HepG2 (cell line): ENCODE measurements around the gene IPO8. TPM values are rescaled to one million over a fixed set of nuclear protein-coding genes. Genes with fewer than 3 reads are reported as not detected.

Experiments
- ATAC-seq: fragments of 200-7000 bp; cut with Tn5 transposase; 3 replicates; pipeline ENCODE4 v1.9.1; 2020; ENCODE audit warnings: mild to moderate bottlenecking, moderate library complexity
- BruUV-seq: library from RNA; stranded (reverse); fragments of 400-500 nt; replicated peaks from 2 replicates; lab custom pipeline; 2021; lab: Mats Ljungman, UMichigan
- CTCF ChIA-PET: fragments of 300-600 bp; formaldehyde crosslinking; extraction: SDS; loops from one replicate; lab custom pipeline; 2021; ENCODE audit warnings: low total read pairs, inconsistent platforms, low intra/inter-chr PET ratio; lab: Yijun Ruan, JAX
- POLR2A ChIA-PET: fragments of 350-600 bp; sonication (Branson Sonifier 250); formaldehyde crosslinking; loops from one replicate; lab custom pipeline; 2020; ENCODE audit warnings: antibody characterized with exemption, inconsistent platforms; lab: Yijun Ruan, JAX
- DNase-seq: peaks from one replicate; pipeline ENCODE4 v3.0.0-alpha.2; 2015; ENCODE audit warnings: low spot score
- FAIRE-seq: peaks from 3 replicates; lab custom pipeline; 2011; peaks lifted over from hg19 to GRCh38; lab: Jason Lieb, UNC
- H2AFZ ChIP-seq: one replicate; pipeline ENCODE4 v1.6.1; 2011; ENCODE audit warnings: low read length, inconsistent platforms
- H3K27ac ChIP-seq: fragments of 300-600 bp; 3 replicates; pipeline ENCODE4 v1.8.0; 2011; ENCODE audit warnings: mixed run types, mild to moderate bottlenecking, mixed read lengths, low read length, inconsistent platforms; ENCODE audit not compliant: insufficient read depth; ENCODE audit errors: extremely low read length
- H3K27me3 ChIP-seq, 2 experiments: fragments of 200-600 bp in 1 of 2; 2 replicates in 1 of 2; 3 replicates in 1 of 2; pipeline versions ENCODE4 v1.6.0 to v1.8.0; 2011; ENCODE audit warnings: low read length in 2 of 2, mild to moderate bottlenecking in 2 of 2, moderate library complexity in 2 of 2, inconsistent platforms in 1 of 2; ENCODE audit not compliant: insufficient read depth in 2 of 2, control insufficient read depth in 1 of 2
- H3K36me3 ChIP-seq, 2 experiments: fragments of 200-600 bp in 1 of 2; replicated peaks in 1 of 2; 2 replicates in 1 of 2; 3 replicates in 1 of 2; pipeline versions ENCODE4 v1.5.1 to v1.8.0; 2011; ENCODE audit warnings: low read length in 2 of 2, inconsistent platforms in 1 of 2; ENCODE audit not compliant: insufficient read depth in 2 of 2, control insufficient read depth in 1 of 2
- H3K4me1 ChIP-seq: 2 replicates; pipeline ENCODE4 v1.5.1; 2012; ENCODE audit warnings: low read length, inconsistent platforms; ENCODE audit not compliant: insufficient read depth
- H3K4me2 ChIP-seq: 2 replicates; pipeline ENCODE4 v1.6.0; 2011; ENCODE audit warnings: low read depth, low read length, inconsistent platforms
- H3K4me3 ChIP-seq, 3 experiments: fragments of 200-600 bp in 1 of 3; sonication (generic), shearing (Covaris generic) in 1 of 3; replicated peaks in 1 of 3; 2 replicates each; pipeline ENCODE4 v1.5.1; 2011 to 2016; ENCODE audit warnings: low read length in 3 of 3, inconsistent platforms in 2 of 3, low read depth in 2 of 3, mild to moderate bottlenecking in 2 of 3, control low read depth in 1 of 3, mixed read lengths in 1 of 3; ENCODE audit not compliant: insufficient read depth in 1 of 3
- H3K79me2 ChIP-seq: one replicate; pipeline ENCODE4 v1.6.1; 2011; ENCODE audit warnings: low read length, inconsistent platforms; ENCODE audit not compliant: insufficient read depth
- H3K9ac ChIP-seq: 2 replicates; pipeline ENCODE4 v1.6.0; 2011; ENCODE audit warnings: mild to moderate bottlenecking, low read depth, low read length, inconsistent platforms; ENCODE audit not compliant: insufficient read depth
- H3K9me3 ChIP-seq: 2 replicates; pipeline ENCODE4 v1.5.1; 2012; ENCODE audit warnings: mild to moderate bottlenecking, low read length
- H4K20me1 ChIP-seq: 2 replicates; pipeline ENCODE4 v1.6.0; 2011; ENCODE audit warnings: inconsistent platforms, mild to moderate bottlenecking, low read length, moderate library complexity; ENCODE audit not compliant: insufficient read depth
- CHD4 ChIP-seq: fragments of 200-600 bp; sonication (generic); IDR thresholded peaks from 2 replicates; pipeline ENCODE4 v1.7.0; 2017; ENCODE audit warnings: mild to moderate bottlenecking, low read length, borderline replicate concordance
- HOXA3 ChIP-seq: sonication (generic); formaldehyde crosslinking; IDR thresholded peaks from 2 replicates; pipeline ENCODE4 v1.5.0; 2020; ENCODE audit warnings: missing genetic modification reagents
- IRF2 ChIP-seq: IDR thresholded peaks from 2 replicates; pipeline ENCODE4 v1.6.1; 2018; ENCODE audit warnings: missing genetic modification reagents, missing compliant biosample characterization
- MEIS1 ChIP-seq: sonication (generic); formaldehyde crosslinking; IDR thresholded peaks from 2 replicates; pipeline ENCODE4 v1.9.0; 2021; ENCODE audit warnings: mild to moderate bottlenecking, missing genetic modification reagents, moderate library complexity, borderline replicate concordance
- PLRG1 ChIP-seq: fragments of 450-650 bp; conservative IDR thresholded peaks from 2 replicates; pipeline ENCODE4 v1.6.1; 2016
- RXRA ChIP-seq: sonication (generic); formaldehyde crosslinking; IDR thresholded peaks from 2 replicates; pipeline ENCODE4 v1.5.1; 2020; ENCODE audit warnings: missing genetic modification reagents
- SP140L ChIP-seq: sonication (generic); formaldehyde crosslinking; IDR thresholded peaks from 2 replicates; pipeline ENCODE4 v1.4.0; 2020; ENCODE audit warnings: missing genetic modification reagents, borderline replicate concordance
- YY1 ChIP-seq: IDR thresholded peaks from 2 replicates; pipeline ENCODE4 v1.6.1; 2011; ENCODE audit warnings: low read length, low read depth, moderate library complexity, mild to moderate bottlenecking; ENCODE audit not compliant: insufficient read depth, insufficient replicate concordance
- in situ Hi-C: cut with HindIII; loops from 2 replicates; pipeline ENCODE4 v1.10.0; 2017; ENCODE audit warnings: low pct_unique_long_range_greater_than_20kb; ENCODE audit not compliant: extremely low pct_ligation_motif_present
- intact Hi-C: fragments of 100-400 bp; cut with micrococcal nuclease; formaldehyde crosslinking; loops from one replicate; pipeline ENCODE4 v1.10.0; 2022; ENCODE audit not compliant: unreplicated experiment
- polyA plus RNA-seq, 8 experiments: library from polyadenylated mRNA; depleted of rRNA in 3 of 8; stranded (reverse) in 7 of 8; unstranded in 1 of 8; fragments of >200 nt; fragmentation: Illumina TruSeq in 4 of 8; extraction: Trizol in 4 of 8; gene quantifications; 2 replicates each; pipeline versions ENCODE4 v1.2.1 to v1.2.3, GENCODE V29; 2011 to 2016; ENCODE audit warnings: low read depth in 4 of 8, missing spikeins in 1 of 8, mixed read lengths in 1 of 8; ENCODE audit not compliant: insufficient read depth in 1 of 8
- total RNA-seq, 5 experiments: library from RNA; depleted of rRNA; stranded (reverse); fragments of >200 nt; fragmentation: Illumina TruSeq; extraction: Trizol; gene quantifications; 2 replicates each; pipeline ENCODE4 v1.2.3, GENCODE V29; 2016; ENCODE audit warnings: low read depth in 1 of 5
- TF ChIP-seq, protein P1 (sequence below): sonication (generic); formaldehyde crosslinking; IDR thresholded peaks from 2 replicates; pipeline ENCODE4 v1.4.0; 2020; ENCODE audit warnings: mild to moderate bottlenecking, missing genetic modification reagents, borderline replicate concordance
- TF ChIP-seq, protein P2 (sequence below): sonication (generic); formaldehyde crosslinking; IDR thresholded peaks from 2 replicates; pipeline ENCODE4 v1.8.0; 2023; ENCODE audit warnings: mild to moderate bottlenecking, missing genetic modification reagents
- TF ChIP-seq, protein P3 (sequence below): IDR thresholded peaks from 2 replicates; pipeline ENCODE4 v1.6.1; 2018; ENCODE audit warnings: missing genetic modification reagents, mild to moderate bottlenecking, missing compliant biosample characterization
- TF ChIP-seq, protein P4 (sequence below): IDR thresholded peaks from 2 replicates; pipeline ENCODE4 v1.6.1; 2016; ENCODE audit warnings: missing genetic modification reagents, missing compliant biosample characterization

IPO8 gene
- total and polyA plus RNA-seq, 2 of the 13 experiments (the other 11 are each of a cell fraction or from before 2014, with no cell fraction given): 6.3 to 21.8 TPM

DNA sequence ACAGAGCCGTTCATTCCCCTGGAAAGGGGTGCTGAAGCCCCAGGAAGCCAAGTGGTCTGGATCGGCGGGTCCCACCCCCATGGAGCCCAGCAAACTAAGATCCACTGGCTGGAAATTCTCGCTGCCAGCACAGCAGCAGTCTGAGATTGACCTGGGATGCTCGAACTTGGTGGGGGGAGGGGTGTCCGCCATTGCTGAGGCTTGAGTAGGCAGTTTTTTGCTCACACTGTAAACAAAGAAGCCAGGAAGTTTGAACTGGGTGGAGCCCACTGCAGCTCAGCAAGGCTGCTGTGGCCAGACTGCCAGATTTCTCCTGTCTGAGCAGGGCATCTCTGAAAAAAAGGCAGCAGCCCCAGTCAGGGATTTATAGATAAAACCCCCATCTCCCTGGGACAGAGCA, 91.4 kb downstream of the IPO8 start (continued):
- TF ChIP-seq, protein P1, sequence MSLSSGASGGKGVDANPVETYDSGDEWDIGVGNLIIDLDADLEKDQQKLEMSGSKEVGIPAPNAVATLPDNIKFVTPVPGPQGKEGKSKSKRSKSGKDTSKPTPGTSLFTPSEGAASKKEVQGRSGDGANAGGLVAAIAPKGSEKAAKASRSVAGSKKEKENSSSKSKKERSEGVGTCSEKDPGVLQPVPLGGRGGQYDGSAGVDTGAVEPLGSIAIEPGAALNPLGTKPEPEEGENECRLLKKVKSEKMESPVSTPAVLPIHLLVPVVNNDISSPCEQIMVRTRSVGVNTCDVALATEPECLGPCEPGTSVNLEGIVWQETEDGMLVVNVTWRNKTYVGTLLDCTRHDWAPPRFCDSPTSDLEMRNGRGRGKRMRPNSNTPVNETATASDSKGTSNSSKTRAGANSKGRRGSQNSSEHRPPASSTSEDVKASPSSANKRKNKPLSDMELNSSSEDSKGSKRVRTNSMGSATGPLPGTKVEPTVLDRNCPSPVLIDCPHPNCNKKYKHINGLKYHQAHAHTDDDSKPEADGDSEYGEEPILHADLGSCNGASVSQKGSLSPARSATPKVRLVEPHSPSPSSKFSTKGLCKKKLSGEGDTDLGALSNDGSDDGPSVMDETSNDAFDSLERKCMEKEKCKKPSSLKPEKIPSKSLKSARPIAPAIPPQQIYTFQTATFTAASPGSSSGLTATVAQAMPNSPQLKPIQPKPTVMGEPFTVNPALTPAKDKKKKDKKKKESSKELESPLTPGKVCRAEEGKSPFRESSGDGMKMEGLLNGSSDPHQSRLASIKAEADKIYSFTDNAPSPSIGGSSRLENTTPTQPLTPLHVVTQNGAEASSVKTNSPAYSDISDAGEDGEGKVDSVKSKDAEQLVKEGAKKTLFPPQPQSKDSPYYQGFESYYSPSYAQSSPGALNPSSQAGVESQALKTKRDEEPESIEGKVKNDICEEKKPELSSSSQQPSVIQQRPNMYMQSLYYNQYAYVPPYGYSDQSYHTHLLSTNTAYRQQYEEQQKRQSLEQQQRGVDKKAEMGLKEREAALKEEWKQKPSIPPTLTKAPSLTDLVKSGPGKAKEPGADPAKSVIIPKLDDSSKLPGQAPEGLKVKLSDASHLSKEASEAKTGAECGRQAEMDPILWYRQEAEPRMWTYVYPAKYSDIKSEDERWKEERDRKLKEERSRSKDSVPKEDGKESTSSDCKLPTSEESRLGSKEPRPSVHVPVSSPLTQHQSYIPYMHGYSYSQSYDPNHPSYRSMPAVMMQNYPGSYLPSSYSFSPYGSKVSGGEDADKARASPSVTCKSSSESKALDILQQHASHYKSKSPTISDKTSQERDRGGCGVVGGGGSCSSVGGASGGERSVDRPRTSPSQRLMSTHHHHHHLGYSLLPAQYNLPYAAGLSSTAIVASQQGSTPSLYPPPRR (CRISPR knock-in tag): peak; percentile 72; the same call in 1 of the 2 replicates
- peak; percentile 57 for TF ChIP-seq RXRA
- peak; percentile 82 for TF ChIP-seq YY1
- TF ChIP-seq HOXA3 (CRISPR knock-in tag): peak; percentile 67

DNA sequence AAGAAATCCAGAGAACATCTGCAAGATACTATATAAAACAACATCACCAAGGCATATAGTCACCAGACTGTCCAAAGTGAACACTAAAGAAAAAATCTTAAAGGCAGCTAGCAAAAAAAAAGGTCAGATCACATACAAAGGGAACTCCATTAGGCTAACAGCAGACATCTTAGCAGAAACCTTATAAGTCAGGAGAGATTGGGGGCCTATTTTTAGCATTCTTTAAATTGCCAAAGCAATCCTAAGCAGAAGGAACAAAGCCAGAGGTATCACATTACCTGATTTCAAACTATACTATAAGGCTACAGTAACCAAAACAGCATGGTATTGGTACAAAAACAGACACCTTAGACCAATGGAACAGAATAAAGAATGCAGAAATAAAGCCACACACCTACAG, 92.5 kb downstream of the IPO8 start:
- no peak overlapping the region for H3K4me2 ChIP-seq
- FAIRE-seq: no peak
- H3K4me3 ChIP-seq: no peak overlapping the region
- H4K20me1 ChIP-seq: no peaks in the 10 kb centered on the region
- no peak for TF ChIP-seq IRF2 (CRISPR knock-in tag)
- TF ChIP-seq, protein P2, sequence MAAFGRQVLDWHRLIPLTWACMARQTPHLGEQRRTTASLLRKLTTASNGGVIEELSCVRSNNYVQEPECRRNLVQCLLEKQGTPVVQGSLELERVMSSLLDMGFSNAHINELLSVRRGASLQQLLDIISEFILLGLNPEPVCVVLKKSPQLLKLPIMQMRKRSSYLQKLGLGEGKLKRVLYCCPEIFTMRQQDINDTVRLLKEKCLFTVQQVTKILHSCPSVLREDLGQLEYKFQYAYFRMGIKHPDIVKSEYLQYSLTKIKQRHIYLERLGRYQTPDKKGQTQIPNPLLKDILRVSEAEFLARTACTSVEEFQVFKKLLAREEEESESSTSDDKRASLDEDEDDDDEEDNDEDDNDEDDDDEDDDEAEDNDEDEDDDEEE (CRISPR knock-in tag): no peak
- TF ChIP-seq, protein P3, sequence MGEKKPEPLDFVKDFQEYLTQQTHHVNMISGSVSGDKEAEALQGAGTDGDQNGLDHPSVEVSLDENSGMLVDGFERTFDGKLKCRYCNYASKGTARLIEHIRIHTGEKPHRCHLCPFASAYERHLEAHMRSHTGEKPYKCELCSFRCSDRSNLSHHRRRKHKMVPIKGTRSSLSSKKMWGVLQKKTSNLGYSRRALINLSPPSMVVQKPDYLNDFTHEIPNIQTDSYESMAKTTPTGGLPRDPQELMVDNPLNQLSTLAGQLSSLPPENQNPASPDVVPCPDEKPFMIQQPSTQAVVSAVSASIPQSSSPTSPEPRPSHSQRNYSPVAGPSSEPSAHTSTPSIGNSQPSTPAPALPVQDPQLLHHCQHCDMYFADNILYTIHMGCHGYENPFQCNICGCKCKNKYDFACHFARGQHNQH (CRISPR knock-in tag): no peak
- no peak for TF ChIP-seq SP140L (CRISPR knock-in tag)
- TF ChIP-seq CHD4: no peak
- TF ChIP-seq PLRG1: no peak
- no peak for TF ChIP-seq MEIS1
- TF ChIP-seq, protein P4, sequence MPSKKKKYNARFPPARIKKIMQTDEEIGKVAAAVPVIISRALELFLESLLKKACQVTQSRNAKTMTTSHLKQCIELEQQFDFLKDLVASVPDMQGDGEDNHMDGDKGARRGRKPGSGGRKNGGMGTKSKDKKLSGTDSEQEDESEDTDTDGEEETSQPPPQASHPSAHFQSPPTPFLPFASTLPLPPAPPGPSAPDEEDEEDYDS (CRISPR knock-in tag): no peak
- TF ChIP-seq, all 625 proteins: peak for 0
- Histone ChIP-seq H3K9ac (no peak overlapping the region), H2AFZ (no peak overlapping the region), H3K36me3 (no peaks in the 10 kb centered on the region), H3K27me3 (no peaks in the 10 kb centered on the region), H3K9me3 (peaks cover 22% of the 10 kb centered on the region), H3K4me1 (peaks cover 39% of the 10 kb centered on the region), H3K79me2 (no peaks in the 10 kb centered on the region), H3K27ac (no peak overlapping the region)
- POLR2A ChIA-PET: no interaction called here
- DNase-seq: no peak
- CTCF ChIA-PET: no interaction called here
- in situ Hi-C loops: no loop called here
- intact Hi-C loops: no loop called here
- no TSS peak for BruUV-seq
- no peak for ATAC-seq
